COR-L47 (cell line): Measurements from ENCODE around the gene MMADHC.
A peak's percentile ranks its signal among the peaks of the same experiment; 100 is the strongest.
"Not testable (repeated sequence)": the region's sequence is repeated elsewhere in the genome, so short reads cannot be mapped to it uniquely, and the experiment has no call there.

Source experiments
- DNase-seq: peaks from one replicate; lab custom pipeline; 2025; lab: John Stamatoyannopoulos, UW

MMADHC gene

GRCh38 chr2:149595056-149595963 lies 7.7 kb upstream of the MMADHC start:
- DNase-seq = no peak

GRCh38 chr2:149594411-149594810 lies 6.8 kb upstream of the MMADHC start:
- DNase-seq = no peak

GRCh38 chr2:149587950-149588487 lies 444 bp upstream of the MMADHC start:
- DNase-seq = no peak

- no peak for DNase-seq
Observed at GRCh38 chr2:149586898-149587219, 716 bp downstream of the MMADHC start.

GRCh38 chr2:149586063-149586462 lies 1.5 kb downstream of the MMADHC start:
- no peak for DNase-seq

- no peak for DNase-seq
Observed at GRCh38 chr2:149585166-149585885, 2.2 kb downstream of the MMADHC start.

- DNase-seq = no peak
Observed at GRCh38 chr2:149579972-149580882, 7.3 kb downstream of the MMADHC start.

- no peak for DNase-seq
Observed at GRCh38 chr2:149577269-149577668, 10.3 kb downstream of the MMADHC start.

- no peak for DNase-seq
Observed at GRCh38 chr2:149575752-149576151, 11.8 kb downstream of the MMADHC start.

GRCh38 chr2:149575277-149575676 lies 12.3 kb downstream of the MMADHC start:
- no peak for DNase-seq

GRCh38 chr2:149573760-149574159 lies 13.8 kb downstream of the MMADHC start:
- DNase-seq = no peak

GRCh38 chr2:149572102-149572953 lies 15.2 kb downstream of the MMADHC start:
- no peak for DNase-seq

GRCh38 chr2:149568138-149568537 lies 19.4 kb downstream of the MMADHC start:
- no peak for DNase-seq

- DNase-seq = no peak
Observed at GRCh38 chr2:149566652-149567051, 20.9 kb downstream of the MMADHC start.

GRCh38 chr2:149565625-149566024 lies 21.9 kb downstream of the MMADHC start:
- DNase-seq = not testable (repeated sequence)

- DNase-seq = no peak
Observed at GRCh38 chr2:149564983-149565382, 22.6 kb downstream of the MMADHC start.

GRCh38 chr2:149564097-149564496 lies 23.5 kb downstream of the MMADHC start:
- DNase-seq = no peak

GRCh38 chr2:149562324-149562723 lies 25.3 kb downstream of the MMADHC start:
- DNase-seq = no peak

- DNase-seq = peak; percentile 10
Observed at GRCh38 chr2:149561309-149561926, 26.2 kb downstream of the MMADHC start.

- no peak for DNase-seq
Observed at GRCh38 chr2:149559341-149560068, 28.1 kb downstream of the MMADHC start.
